OCI-LY7 (cell line): ENCODE data around the gene PSG5.
"Not testable (repeated sequence)": the region's sequence is repeated elsewhere in the genome, so short reads cannot be mapped to it uniquely, and the experiment has no call there.

Source experiments
- EZH2phosphoT487 ChIP-seq: fragments of 200-600 bp; sonication (generic); IDR thresholded peaks from 2 replicates; pipeline ENCODE4 v1.6.1; 2018; ENCODE audit warnings: low read depth, borderline replicate concordance, mild to moderate bottlenecking, mixed run types, antibody characterized with exemption, low read length, moderate library complexity, mixed read lengths
- TF ChIP-seq, protein P1 (sequence below): fragments of 200-600 bp; sonication (generic); conservative IDR thresholded peaks from 2 replicates; pipeline ENCODE4 v1.5.1; 2014; ENCODE audit warnings: mild to moderate bottlenecking, antibody characterized with exemption, low read length, moderate library complexity, mixed read lengths

DNA sequence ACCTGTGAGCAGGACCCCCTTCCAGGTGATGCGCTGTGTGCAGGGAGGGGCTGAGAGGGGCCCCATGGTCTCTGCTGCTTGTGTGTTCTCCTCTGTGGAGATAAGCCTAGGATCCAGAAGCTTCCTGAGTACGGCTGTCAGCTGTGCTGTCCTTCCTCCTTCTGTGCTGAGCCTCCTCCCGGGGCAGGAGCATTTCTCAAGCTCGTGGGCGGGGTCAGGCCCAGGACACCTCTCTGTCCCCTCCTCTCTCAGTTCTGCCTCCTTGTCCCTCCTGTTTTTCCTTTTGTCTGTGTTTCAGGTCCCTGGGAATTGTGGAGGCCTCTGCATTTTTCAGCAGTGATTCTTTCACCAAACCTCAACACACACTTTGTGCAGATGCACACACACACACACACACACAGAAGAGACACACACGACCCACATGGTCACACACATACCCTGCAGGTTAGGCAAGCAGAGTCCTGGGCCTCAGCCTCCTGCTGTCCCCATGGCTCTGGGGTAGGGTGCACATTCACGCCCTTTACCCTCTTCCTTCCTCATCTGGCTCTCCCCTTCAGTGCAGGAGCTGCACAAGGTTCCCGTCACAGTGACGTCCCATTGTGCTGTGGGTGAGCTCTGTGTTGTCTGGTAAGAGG is 19.3 kb upstream of the PSG5 start, which contains the start of gene PSG4:
- TF ChIP-seq, protein P1, sequence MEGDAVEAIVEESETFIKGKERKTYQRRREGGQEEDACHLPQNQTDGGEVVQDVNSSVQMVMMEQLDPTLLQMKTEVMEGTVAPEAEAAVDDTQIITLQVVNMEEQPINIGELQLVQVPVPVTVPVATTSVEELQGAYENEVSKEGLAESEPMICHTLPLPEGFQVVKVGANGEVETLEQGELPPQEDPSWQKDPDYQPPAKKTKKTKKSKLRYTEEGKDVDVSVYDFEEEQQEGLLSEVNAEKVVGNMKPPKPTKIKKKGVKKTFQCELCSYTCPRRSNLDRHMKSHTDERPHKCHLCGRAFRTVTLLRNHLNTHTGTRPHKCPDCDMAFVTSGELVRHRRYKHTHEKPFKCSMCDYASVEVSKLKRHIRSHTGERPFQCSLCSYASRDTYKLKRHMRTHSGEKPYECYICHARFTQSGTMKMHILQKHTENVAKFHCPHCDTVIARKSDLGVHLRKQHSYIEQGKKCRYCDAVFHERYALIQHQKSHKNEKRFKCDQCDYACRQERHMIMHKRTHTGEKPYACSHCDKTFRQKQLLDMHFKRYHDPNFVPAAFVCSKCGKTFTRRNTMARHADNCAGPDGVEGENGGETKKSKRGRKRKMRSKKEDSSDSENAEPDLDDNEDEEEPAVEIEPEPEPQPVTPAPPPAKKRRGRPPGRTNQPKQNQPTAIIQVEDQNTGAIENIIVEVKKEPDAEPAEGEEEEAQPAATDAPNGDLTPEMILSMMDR, result not testable (repeated sequence)
- not testable (repeated sequence) for TF ChIP-seq EZH2phosphoT487
